Endothelial cell of umbilical vein (primary cell): ENCODE results near the gene SELENOF. TPM values are rescaled to one million over a fixed set of nuclear protein-coding genes. Genes with fewer than 3 reads are reported as not detected.

Source experiments
- BruUV-seq: library from RNA; stranded (reverse); fragments of 400-500 nt; replicated peaks from 2 replicates; lab custom pipeline; 2021; lab: Mats Ljungman, UMichigan
- CTCF ChIA-PET: fragments of 300-600, 350-600 bp; sonication (Branson Sonifier 250); formaldehyde crosslinking; loops from one replicate; lab custom pipeline; 2021; ENCODE audit warnings: antibody characterized with exemption, inconsistent platforms; lab: Charles Lee
- POLR2A ChIA-PET: fragments of 300-600, 350-600 bp; sonication (Branson Sonifier 250); formaldehyde crosslinking; loops from one replicate; lab custom pipeline; 2021; ENCODE audit warnings: antibody characterized with exemption, inconsistent platforms; lab: Charles Lee
- DNase-seq: peaks from one replicate; pipeline ENCODE4 v3.0.0-alpha.2; 2011; ENCODE audit warnings: low read depth, low spot score
- FAIRE-seq: peaks from 2 replicates; lab custom pipeline; 2011; peaks lifted over from hg19 to GRCh38; lab: Jason Lieb, UNC
- H2AFZ ChIP-seq: 2 replicates; pipeline ENCODE4 v1.6.0; 2012; ENCODE audit warnings: low read depth, low read length, control low read depth, inconsistent platforms
- H3K27ac ChIP-seq: 2 replicates; pipeline ENCODE4 v1.5.1; 2011; ENCODE audit warnings: low read depth, mild to moderate bottlenecking, control low read depth, low read length, moderate library complexity; ENCODE audit not compliant: insufficient read depth
- H3K27me3 ChIP-seq, 2 experiments: 2 replicates each; pipeline versions ENCODE4 v1.6.0 to v1.6.1; 2011; ENCODE audit warnings: low read length in 2 of 2, mixed read lengths in 1 of 2; ENCODE audit not compliant: control insufficient read depth in 2 of 2, insufficient read depth in 2 of 2
- H3K36me3 ChIP-seq, 2 experiments: 2 replicates in 1 of 2; 3 replicates in 1 of 2; pipeline ENCODE4 v1.5.1; 2011; ENCODE audit warnings: low read length in 2 of 2, mild to moderate bottlenecking in 1 of 2, moderate library complexity in 1 of 2; ENCODE audit not compliant: control insufficient read depth in 2 of 2, insufficient read depth in 2 of 2; ENCODE audit errors: extremely low read depth in 1 of 2
- H3K4me1 ChIP-seq: 3 replicates; pipeline ENCODE4 v1.5.1; 2011; ENCODE audit warnings: mild to moderate bottlenecking, low read length; ENCODE audit not compliant: control insufficient read depth, insufficient read depth; ENCODE audit errors: extremely low read depth
- H3K4me2 ChIP-seq: 2 replicates; pipeline ENCODE4 v1.6.1; 2011; ENCODE audit warnings: low read length, control low read depth, mixed read lengths; ENCODE audit not compliant: insufficient read depth
- H3K4me3 ChIP-seq, 3 experiments: fragments of 200-600 bp in 1 of 3; sonication (generic), shearing (Covaris generic) in 1 of 3; replicated peaks in 1 of 3; 2 replicates each; pipeline ENCODE4 v1.5.1; 2011 to 2016; ENCODE audit warnings: control low read depth in 3 of 3, low read length in 3 of 3, mild to moderate bottlenecking in 2 of 3, inconsistent platforms in 1 of 3, low read depth in 1 of 3, moderate library complexity in 1 of 3; ENCODE audit not compliant: insufficient read depth in 1 of 3
- H3K79me2 ChIP-seq: 2 replicates; pipeline ENCODE4 v1.6.0; 2012; ENCODE audit warnings: low read length, inconsistent platforms; ENCODE audit not compliant: control insufficient read depth, insufficient read depth
- H3K9ac ChIP-seq: replicated peaks from 2 replicates; pipeline ENCODE3; 2011; ENCODE audit warnings: low read length, control low read depth; ENCODE audit not compliant: insufficient read depth; ENCODE audit errors: extremely low read depth
- H3K9me1 ChIP-seq: replicated peaks from 3 replicates; pipeline ENCODE4 v1.6.0; 2011; ENCODE audit warnings: mild to moderate bottlenecking, low read length; ENCODE audit not compliant: control insufficient read depth, insufficient read depth; ENCODE audit errors: extremely low read depth
- H3K9me3 ChIP-seq: replicated peaks from 2 replicates; pipeline ENCODE4 v1.5.1; 2012; ENCODE audit warnings: low read length, inconsistent platforms; ENCODE audit not compliant: control insufficient read depth, insufficient read depth
- H4K20me1 ChIP-seq: replicated peaks from 2 replicates; pipeline ENCODE3; 2011; ENCODE audit warnings: mild to moderate bottlenecking, low read length; ENCODE audit not compliant: control insufficient read depth, insufficient read depth; ENCODE audit errors: extremely low read depth
- EZH2 ChIP-seq: IDR thresholded peaks from 2 replicates; pipeline ENCODE4 v1.6.1; 2012; ENCODE audit warnings: borderline replicate concordance, low read depth, mild to moderate bottlenecking, moderate library complexity, low read length, inconsistent platforms; ENCODE audit not compliant: severe bottlenecking
- FOS ChIP-seq: IDR thresholded peaks from 2 replicates; pipeline ENCODE4 v1.6.1; 2011; ENCODE audit warnings: mild to moderate bottlenecking, low read length, moderate library complexity, borderline replicate concordance; ENCODE audit not compliant: insufficient read depth
- GATA2 ChIP-seq: IDR thresholded peaks from 2 replicates; pipeline ENCODE4 v1.7.0; 2011; ENCODE audit warnings: low read depth, mild to moderate bottlenecking, moderate library complexity, mixed read lengths, low read length; ENCODE audit not compliant: insufficient read length, insufficient read depth
- JUN ChIP-seq: IDR thresholded peaks from 2 replicates; pipeline ENCODE4 v1.6.1; 2011; ENCODE audit warnings: borderline replicate concordance, low read depth; ENCODE audit not compliant: insufficient read length, insufficient read depth
- MYC ChIP-seq: IDR thresholded peaks from one replicate; pipeline ENCODE4 v1.6.1; 2011; ENCODE audit warnings: mild to moderate bottlenecking, low read depth, low read length
- POLR2A ChIP-seq: IDR thresholded peaks from 2 replicates; pipeline ENCODE4 v1.6.1; 2012; ENCODE audit warnings: low read depth, mild to moderate bottlenecking, control low read depth, low read length
- POLR2AphosphoS5 ChIP-seq: IDR thresholded peaks from 2 replicates; pipeline ENCODE4 v1.6.1; 2012; ENCODE audit warnings: low read depth, mild to moderate bottlenecking, control low read depth, low read length, moderate library complexity; ENCODE audit not compliant: insufficient read depth
- dilution Hi-C: fragments of 300-500 bp; cut with MboI; formaldehyde crosslinking; loops from one replicate; pipeline ENCODE4 v1.15.0; 2019; ENCODE audit warnings: low sequenced_read_pairs; ENCODE audit not compliant: extremely low pct_ligation_motif_present
- intact Hi-C: fragments of 100-400 bp; cut with micrococcal nuclease; formaldehyde crosslinking; loops from one replicate; pipeline ENCODE4 v1.10.0; 2022
- polyA plus RNA-seq, 4 experiments: library from polyadenylated mRNA; depleted of rRNA in 3 of 4; stranded (reverse) in 3 of 4; unstranded in 1 of 4; fragments of >200 nt; gene quantifications; 2 replicates each; pipeline versions ENCODE4 v1.2.1 to v1.2.3, GENCODE V29; 2011 to 2012; ENCODE audit warnings: missing spikeins in 1 of 4
- total RNA-seq: library from RNA; stranded (reverse); gene quantifications from 2 replicates; pipeline ENCODE4 v1.2.3, GENCODE V29; 2021
- TF ChIP-seq, protein P1 (sequence below), 2 donors: IDR thresholded peaks; 1 replicate in 1 of 2; 2 replicates in 1 of 2; pipeline ENCODE4 v1.5.1; 2011; ENCODE audit warnings: low read length in 2 of 2, mild to moderate bottlenecking in 2 of 2, moderate library complexity in 2 of 2, control low read depth in 1 of 2, inconsistent platforms in 1 of 2, low read depth in 1 of 2; ENCODE audit not compliant: insufficient read depth in 1 of 2; ENCODE audit errors: extremely low read depth in 1 of 2
- TF ChIP-seq, protein P2 (sequence below): IDR thresholded peaks from 2 replicates; pipeline ENCODE4 v1.6.1; 2011; ENCODE audit not compliant: insufficient read depth, insufficient read length

The SELENOF gene
- total and polyA plus RNA-seq, 2 donors (not counting 3 experiments of a cell fraction or from before 2014, with no cell fraction given), result 102 to 202 TPM

GRCh38 chr1:86940599-86940998 lies 26.7 kb upstream of the SELENOF start:
- Histone ChIP-seq H3K9ac (no peak overlapping the region), H3K79me2 (peaks cover 10% of the 10 kb centered on the region), H3K4me3 (no peak overlapping the region), H3K4me2 (no peak overlapping the region), H3K27me3 (no peaks in the 10 kb centered on the region), H3K4me1 (peaks cover 7% of the 10 kb centered on the region), H4K20me1 (no peaks in the 10 kb centered on the region), H3K9me1 (no peaks in the 10 kb centered on the region), H3K9me3 (no peaks in the 10 kb centered on the region), H3K27ac (no peak overlapping the region), H3K36me3 (no peaks in the 10 kb centered on the region), H2AFZ (no peak overlapping the region)
- no TSS peak for BruUV-seq
- dilution Hi-C loops, result no loop called here
- ChIA-PET CTCF (no interaction called here), POLR2A (no interaction called here)
- intact Hi-C loops, result no loop called here
- DNase-seq, result no peak
- no peak for FAIRE-seq
- TF ChIP-seq POLR2AphosphoS5 (no peak), EZH2 (no peak), MYC (no peak), POLR2A (no peak), FOS (no peak), JUN (no peak), GATA2 (no peak)
- TF ChIP-seq, protein P1, sequence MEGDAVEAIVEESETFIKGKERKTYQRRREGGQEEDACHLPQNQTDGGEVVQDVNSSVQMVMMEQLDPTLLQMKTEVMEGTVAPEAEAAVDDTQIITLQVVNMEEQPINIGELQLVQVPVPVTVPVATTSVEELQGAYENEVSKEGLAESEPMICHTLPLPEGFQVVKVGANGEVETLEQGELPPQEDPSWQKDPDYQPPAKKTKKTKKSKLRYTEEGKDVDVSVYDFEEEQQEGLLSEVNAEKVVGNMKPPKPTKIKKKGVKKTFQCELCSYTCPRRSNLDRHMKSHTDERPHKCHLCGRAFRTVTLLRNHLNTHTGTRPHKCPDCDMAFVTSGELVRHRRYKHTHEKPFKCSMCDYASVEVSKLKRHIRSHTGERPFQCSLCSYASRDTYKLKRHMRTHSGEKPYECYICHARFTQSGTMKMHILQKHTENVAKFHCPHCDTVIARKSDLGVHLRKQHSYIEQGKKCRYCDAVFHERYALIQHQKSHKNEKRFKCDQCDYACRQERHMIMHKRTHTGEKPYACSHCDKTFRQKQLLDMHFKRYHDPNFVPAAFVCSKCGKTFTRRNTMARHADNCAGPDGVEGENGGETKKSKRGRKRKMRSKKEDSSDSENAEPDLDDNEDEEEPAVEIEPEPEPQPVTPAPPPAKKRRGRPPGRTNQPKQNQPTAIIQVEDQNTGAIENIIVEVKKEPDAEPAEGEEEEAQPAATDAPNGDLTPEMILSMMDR (IDR thresholded peaks at IDR 0.05; ENCODE audit: extremely low read depth in 1 of 2, insufficient read depth in 1 of 2, low read depth in 1 of 2, low read length in 2 of 2), result no peak
- TF ChIP-seq, protein P2, sequence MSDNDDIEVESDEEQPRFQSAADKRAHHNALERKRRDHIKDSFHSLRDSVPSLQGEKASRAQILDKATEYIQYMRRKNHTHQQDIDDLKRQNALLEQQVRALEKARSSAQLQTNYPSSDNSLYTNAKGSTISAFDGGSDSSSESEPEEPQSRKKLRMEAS, result no peak
